Skin of body (tissue), 2 donors: Measurements from ENCODE around the gene CFAP61. TPM values are rescaled to one million over a fixed set of nuclear protein-coding genes. Genes with fewer than 3 reads are reported as not detected.
"Not testable (repeated sequence)": the region's sequence is repeated elsewhere in the genome, so short reads cannot be mapped to it uniquely, and the experiment has no call there.

Experiments
- DNase-seq: peaks from one replicate; lab custom pipeline; 2025; lab: John Stamatoyannopoulos, UW
- total RNA-seq: library from RNA; depleted of rRNA; stranded (reverse); fragments of >200 nt; gene quantifications from one replicate; pipeline ENCODE4 v1.2.3, GENCODE V29; 2014

Gene CFAP61
- total RNA-seq, 1 donor from 2014 or later = 0.20 TPM

DNA sequence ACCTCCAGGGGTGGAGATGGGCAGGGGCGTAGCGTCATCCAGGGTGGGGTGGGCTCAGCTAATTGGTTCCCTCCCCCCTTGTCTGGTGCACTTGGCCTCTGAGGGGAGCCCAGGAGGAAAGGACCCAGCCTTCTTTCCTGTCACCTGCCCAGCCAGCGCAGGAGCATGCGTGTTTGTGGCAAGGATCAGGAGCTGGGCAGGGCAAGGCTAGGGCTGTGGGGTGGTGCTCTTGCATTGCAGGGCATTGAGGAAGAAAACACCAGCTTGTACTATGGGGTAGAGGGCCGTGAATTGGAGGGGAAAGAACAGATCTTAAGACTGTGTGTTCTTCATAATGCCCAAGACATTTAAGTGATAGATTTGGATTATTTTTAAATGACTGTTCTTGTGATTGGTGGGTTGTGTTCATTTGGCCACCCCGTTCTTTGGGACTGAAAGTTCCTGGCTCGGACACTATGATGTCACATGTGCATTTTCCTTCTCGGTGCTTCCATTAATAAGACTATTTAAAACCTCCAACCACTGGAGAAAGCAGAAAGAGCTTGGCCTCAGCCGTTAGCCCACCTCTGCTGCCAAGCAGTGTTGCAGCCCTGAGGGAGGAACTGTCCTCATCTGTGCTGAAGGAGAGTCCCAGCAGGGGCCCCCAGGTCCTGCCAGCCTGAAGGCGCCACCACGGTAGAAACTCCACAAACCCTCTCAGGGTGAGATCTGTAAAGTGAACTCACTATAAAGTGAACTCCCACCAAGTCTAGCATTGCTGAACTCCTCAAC is 179.4 kb downstream of the CFAP61 start:
- no peak for DNase-seq

DNA sequence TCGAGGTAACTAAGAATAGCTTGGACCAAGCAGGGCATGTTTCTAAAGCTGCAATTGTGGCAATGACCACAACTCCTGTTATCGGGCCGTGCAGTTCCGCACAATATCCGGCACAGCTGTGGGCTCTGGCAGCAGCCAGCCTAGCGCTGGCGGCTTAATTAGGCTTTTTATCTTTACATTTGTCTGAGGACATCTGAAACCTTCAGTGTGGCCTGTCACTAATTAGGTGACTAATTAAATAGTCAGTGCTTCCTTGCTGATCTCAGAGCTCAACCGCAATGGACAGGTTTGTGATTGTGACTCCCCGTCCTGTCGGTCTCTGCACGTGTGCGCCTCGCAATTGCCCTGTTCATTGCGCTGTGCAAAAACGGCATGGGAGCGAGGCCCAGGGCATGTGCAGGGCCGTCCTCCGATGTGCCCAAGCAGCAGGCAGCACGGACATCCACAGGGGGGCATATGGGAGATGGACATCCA is 180.7 kb downstream of the CFAP61 start:
- no peak for DNase-seq

DNA sequence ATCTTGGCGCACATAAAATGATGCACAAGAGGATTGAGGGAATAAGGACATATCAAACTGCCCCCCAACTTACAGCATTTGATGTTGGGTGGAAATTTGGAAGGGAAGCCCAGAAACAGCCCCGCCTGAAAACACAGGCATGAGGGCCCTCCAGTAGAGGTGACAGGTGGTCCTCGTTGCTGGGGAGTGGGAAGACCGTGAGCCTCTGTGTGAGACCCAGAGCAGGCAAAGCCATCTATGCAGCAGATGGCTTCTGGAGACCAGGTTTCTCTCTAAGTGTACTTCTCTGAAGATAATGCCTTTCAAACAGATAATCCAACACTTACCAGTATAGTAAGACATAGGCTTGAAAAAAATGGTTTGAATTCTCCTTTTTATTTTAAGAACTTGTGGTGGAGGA is 183.3 kb downstream of the CFAP61 start:
- DNase-seq = no peak

GRCh38 chr20:20237093-20237959 is 185.0 kb downstream of the CFAP61 start:
- DNase-seq = no peak

DNA sequence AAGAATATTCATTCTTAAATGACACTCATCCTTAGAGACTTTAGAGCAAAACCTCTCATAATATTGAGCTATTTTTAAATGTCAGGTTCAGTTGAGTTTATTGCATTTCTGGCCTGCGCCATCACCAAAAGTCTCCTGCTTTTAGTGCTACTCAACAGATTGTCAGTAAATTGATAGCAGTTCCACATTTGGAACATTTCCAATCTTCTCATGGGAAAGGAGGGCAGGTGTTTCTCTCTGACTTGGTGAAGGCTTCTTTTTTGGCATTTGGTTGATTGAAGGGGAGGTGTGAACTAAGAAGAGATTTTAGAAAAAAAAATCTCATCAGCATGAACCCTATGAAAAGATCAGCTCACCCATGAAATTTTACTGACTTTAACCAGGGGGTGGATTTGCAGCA is 189.6 kb downstream of the CFAP61 start:
- no peak for DNase-seq

- not testable (repeated sequence) for DNase-seq
Measured at GRCh38 chr20:20244384-20244783, 192.1 kb downstream of the CFAP61 start.

GRCh38 chr20:20246996-20247633 is 194.8 kb downstream of the CFAP61 start:
- no peak for DNase-seq

DNA sequence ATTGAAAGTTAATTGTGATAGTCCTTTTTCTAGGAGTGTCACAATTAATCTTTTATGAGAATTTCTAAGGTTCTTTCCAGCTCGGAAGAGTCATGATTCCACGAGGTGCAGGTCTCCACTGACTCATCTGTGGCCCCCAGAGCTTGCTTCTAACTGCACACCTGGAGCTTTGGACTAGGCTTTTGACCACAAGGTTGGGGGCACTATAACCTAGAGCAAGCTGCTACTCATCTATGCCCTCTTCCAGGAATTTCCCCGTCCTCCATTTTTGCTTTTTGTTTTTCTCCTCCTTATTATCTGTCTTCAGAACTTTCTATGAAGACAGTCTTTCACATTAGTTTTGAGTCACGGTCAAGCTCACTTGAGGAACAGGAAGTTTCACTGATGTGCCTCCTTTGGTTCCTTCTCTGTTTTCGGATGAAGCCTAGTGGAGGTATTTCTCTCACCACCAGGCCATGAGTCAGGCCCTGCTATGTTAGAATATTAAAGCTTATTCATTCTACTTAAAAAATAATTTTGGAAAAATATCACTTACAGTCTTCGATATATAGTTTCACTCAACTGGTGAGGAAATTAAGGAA is 196.4 kb downstream of the CFAP61 start:
- no peak for DNase-seq

- no peak for DNase-seq
Measured at GRCh38 chr20:20251317-20251716, 199.0 kb downstream of the CFAP61 start.

DNA sequence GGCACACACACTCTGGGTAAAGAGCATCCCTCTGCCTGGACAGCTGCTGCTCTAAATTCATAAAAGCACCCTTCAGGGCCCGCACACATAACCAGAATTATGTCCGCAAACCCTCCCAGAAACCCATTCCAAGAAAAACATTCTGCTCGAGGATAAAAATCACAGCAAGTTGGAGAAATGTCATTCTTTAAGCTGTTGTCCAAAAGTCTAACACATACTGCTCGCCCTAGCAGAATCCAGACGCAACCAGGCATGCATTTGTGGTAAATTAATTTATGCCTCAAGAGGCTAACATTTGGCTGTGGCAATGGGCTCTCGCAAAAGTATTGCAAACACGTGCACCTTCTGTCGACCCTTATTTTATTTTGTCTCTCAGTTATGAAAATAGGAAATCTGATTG is 199.5 kb downstream of the CFAP61 start:
- no peak for DNase-seq

- no peak for DNase-seq
Measured at GRCh38 chr20:20253039-20253743, 200.9 kb downstream of the CFAP61 start.

DNA sequence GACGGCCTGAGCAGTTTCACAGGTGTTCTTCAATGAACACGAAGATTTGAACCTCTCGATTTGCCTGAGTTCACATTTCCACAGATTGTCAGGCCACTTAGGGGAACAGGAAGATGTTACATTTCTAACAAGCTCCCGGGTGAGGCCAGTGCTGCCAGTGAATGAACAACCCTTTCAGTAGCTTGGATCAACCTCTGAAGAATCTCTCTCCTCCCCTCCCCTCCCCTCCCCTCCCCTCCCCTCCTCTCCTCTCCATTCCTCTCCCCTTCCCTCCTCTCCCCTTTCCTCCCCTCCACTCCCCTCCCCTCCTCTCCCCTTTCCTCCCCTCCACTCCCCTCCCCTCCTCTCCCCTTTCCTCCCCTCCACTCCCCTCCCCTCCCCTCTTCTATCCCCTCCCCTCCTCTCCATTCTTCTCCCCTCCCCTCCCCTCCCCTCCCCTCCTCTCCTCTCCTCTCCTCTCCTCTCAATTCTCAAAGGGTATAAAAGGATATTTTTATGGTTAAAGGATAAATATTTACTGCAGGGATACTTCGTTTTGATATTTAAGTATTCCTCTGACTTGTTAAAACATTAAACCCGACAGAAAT is 201.5 kb downstream of the CFAP61 start:
- DNase-seq = no peak

DNA sequence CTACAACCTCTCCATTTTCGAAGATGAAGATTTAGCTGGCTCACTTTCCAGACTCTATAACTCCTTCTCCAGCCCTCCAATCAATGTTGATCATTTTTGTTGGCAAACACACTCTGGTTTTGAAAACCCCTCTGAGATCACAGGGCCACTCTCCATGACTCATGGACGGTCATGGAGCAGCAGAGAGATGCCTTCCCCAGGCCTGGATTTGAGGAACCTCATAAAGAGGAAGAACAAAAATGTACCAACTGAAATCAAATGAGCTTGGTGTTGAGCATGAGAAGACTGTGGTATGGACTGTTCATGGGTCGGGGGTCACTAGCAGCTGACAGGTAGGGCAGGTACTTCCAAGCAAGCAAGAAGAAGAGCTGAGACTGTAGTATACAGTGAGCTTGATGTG is 202.8 kb downstream of the CFAP61 start:
- DNase-seq = no peak

GRCh38 chr20:20259533-20259932 is 207.2 kb downstream of the CFAP61 start:
- no peak for DNase-seq

GRCh38 chr20:20261159-20261558 is 208.8 kb downstream of the CFAP61 start:
- DNase-seq = no peak

- no peak for DNase-seq
Measured at GRCh38 chr20:20265210-20265609, 212.9 kb downstream of the CFAP61 start.

DNA sequence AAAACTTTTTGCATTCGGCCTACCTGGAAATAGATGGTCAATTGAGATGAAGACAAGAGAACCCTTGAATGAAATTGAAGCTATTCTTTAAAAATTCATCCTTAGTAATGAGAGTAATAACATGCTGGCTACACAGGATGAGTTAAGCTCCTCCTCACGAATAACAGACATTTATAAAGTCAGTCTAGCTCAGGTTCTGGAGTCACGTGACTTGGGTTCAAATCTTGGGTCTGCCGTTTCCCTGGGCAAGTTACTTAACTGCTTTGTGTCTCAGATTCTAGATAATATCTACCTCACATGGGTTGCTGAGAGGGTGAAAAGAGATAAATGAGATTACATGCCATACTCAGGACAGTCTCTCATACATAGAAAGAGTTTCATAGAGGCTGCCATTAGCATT is 214.2 kb downstream of the CFAP61 start:
- DNase-seq = no peak

- DNase-seq = no peak
Measured at GRCh38 chr20:20267685-20268370, 215.5 kb downstream of the CFAP61 start.

DNA sequence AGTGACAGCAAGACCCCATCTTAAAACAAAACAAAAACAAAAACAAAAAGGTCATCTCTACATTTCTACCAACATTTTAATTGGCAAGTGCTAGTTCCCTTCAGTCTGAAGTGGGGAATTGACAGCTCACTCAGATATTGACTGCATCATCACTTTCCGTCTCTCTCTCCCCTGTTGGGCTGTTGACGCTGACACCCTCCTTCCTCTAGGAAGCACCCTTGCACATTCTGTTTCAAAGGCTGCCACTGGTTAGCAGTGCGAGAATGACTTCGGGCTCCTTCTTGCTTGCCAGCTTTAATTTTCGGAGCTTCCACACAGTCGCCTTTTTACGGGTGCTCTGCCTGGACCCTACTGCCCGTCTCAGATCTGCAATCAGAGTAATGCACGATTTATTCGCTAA is 218.9 kb downstream of the CFAP61 start:
- no peak for DNase-seq

DNA sequence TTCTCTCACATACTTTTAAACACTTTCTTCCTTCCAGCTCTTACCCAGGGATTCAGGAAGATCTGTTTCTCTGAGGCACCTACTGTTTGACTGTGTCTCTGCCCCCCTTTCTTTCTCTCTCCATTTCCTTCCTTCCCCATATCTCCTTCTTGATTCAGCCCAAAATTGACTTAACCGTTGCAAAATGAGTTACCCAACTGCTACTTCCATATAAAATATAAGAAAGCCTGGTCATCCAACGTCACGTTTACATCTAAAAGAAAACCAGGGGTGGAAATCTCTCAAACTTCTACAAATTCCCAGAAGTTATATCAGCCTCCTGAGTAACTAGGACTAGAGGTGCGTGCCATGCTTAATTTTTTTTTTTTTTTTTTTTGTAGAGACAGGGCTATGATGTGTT is 220.4 kb downstream of the CFAP61 start:
- no peak for DNase-seq
